GM12872 (cell line): ENCODE measurements around the gene RCOR3.

Experiments
- CTCF ChIP-seq: IDR thresholded peaks from 3 replicates; pipeline ENCODE4 v1.5.1; 2011; ENCODE audit warnings: low read depth, mild to moderate bottlenecking, low read length, moderate library complexity; ENCODE audit not compliant: insufficient read depth

The RCOR3 gene

GRCh38 chr1:211318576-211319280 lies 59.6 kb downstream of the RCOR3 start:
- no peak for TF ChIP-seq CTCF

- no peak for TF ChIP-seq CTCF
These were observed 60.7 kb downstream of the RCOR3 start for GRCh38 chr1:211319892-211320291.

GRCh38 chr1:211320980-211321379 lies 61.8 kb downstream of the RCOR3 start:
- TF ChIP-seq CTCF = no peak

- peak; percentile 93 for TF ChIP-seq CTCF
These were observed 64.2 kb downstream of the RCOR3 start for GRCh38 chr1:211323156-211324063.

- no peak for TF ChIP-seq CTCF
These were observed 66.0 kb downstream of the RCOR3 start for GRCh38 chr1:211324992-211325775.

GRCh38 chr1:211326140-211326527 lies 67.0 kb downstream of the RCOR3 start:
- 0 out of 3 replicates have a peak, but pooled peaks have one; percentile 2 for TF ChIP-seq CTCF
